Thymus (tissue), 11 donors: ENCODE data around the gene IGSF21. TPM values are rescaled to one million over a fixed set of nuclear protein-coding genes. Genes with fewer than 3 reads are reported as not detected.

ENCODE experiments used
- DNase-seq, 9 donors: peaks; one replicate each; pipeline ENCODE4 v3.0.0-alpha.2; 2013; ENCODE audit warnings: low spot score in 9 of 9, low read depth in 6 of 9, missing footprints in 1 of 9
- H3K27ac ChIP-seq, 2 donors: one replicate each; pipeline ENCODE4 v1.5.1; 2013; ENCODE audit warnings: control low read depth in 1 of 2, low read depth in 1 of 2, low read length in 1 of 2, mild to moderate bottlenecking in 1 of 2, moderate library complexity in 1 of 2
- H3K27me3 ChIP-seq, 2 donors: one replicate each; pipeline ENCODE4 v1.5.1; 2013; ENCODE audit warnings: low read length in 1 of 2; ENCODE audit not compliant: control insufficient read depth in 2 of 2, insufficient read depth in 1 of 2
- H3K36me3 ChIP-seq, 2 donors: one replicate each; pipeline ENCODE4 v1.5.1; 2013; ENCODE audit warnings: low read length in 1 of 2, mild to moderate bottlenecking in 1 of 2, moderate library complexity in 1 of 2; ENCODE audit not compliant: control insufficient read depth in 2 of 2, insufficient read depth in 2 of 2
- H3K4me1 ChIP-seq, 2 donors: one replicate each; pipeline ENCODE4 v1.5.1; 2013; ENCODE audit warnings: low read length in 2 of 2; ENCODE audit not compliant: control insufficient read depth in 2 of 2, insufficient read depth in 2 of 2
- H3K4me3 ChIP-seq, 2 donors: one replicate each; pipeline ENCODE4 v1.5.1; 2013; ENCODE audit warnings: low read length in 2 of 2, control low read depth in 1 of 2, mild to moderate bottlenecking in 1 of 2
- H3K9me3 ChIP-seq, 2 donors: one replicate each; pipeline ENCODE4 v1.5.1; 2013; ENCODE audit warnings: low read length in 1 of 2, mild to moderate bottlenecking in 1 of 2; ENCODE audit not compliant: control insufficient read depth in 2 of 2, insufficient read depth in 1 of 2
- WGBS: extraction: QIAGEN DNeasy Blood & Tissue Kit; methylation state at CpG from one replicate; pipeline ENCODE4 v1.1.7; 2013; 5-methylcytosine and 5-hydroxymethylcytosine counted together
- polyA plus RNA-seq: library from polyadenylated mRNA; stranded (reverse); fragments of 200-250 nt; gene quantifications from one replicate; pipeline ENCODE4 v1.2.3, GENCODE V29; 2013
- total RNA-seq: library from RNA; stranded (reverse); fragments of 120-200 nt; gene quantifications from one replicate; pipeline ENCODE4 v1.2.4, GENCODE V29; 2013
- donor health status: healthy.

IGSF21 gene
- total and polyA plus RNA-seq, 2 donors: 0.85 to 2.1 TPM

DNA sequence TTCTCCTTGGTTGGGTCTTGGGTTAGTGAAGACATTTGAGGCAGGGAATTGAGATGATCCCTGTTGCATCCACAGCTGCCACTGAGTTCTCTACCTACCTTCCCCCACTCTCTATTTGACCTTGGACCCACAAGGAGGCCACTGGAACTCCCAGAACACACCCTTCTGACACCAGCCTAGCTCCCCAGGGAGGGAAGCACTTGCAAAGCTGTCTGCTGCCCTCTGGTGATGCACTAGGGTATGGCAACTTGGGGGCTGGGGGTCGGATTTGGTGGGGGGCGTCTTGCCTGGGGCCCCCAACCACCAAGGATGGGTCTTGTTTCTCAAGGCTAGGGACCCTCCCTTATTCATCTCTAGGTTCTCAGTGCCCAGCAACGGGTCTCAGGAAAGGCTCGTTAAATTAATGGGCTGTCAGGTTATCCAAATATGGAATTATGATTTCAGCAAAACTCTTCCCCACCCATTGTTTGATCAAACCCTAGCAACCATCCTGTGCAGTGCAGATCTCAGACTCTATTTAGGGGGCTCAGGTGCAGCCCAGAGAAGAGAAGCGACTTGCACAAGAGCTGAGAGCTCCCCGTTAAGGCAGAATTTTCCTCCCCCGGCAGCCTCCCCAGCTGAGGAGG, 195.3 kb downstream of the IGSF21 start:
- H3K27me3 ChIP-seq: no peaks in the 10 kb centered on the region
- WGBS: 67% methylated on average over 7 of the region's 7 CpGs
- DNase-seq: no peak

DNA sequence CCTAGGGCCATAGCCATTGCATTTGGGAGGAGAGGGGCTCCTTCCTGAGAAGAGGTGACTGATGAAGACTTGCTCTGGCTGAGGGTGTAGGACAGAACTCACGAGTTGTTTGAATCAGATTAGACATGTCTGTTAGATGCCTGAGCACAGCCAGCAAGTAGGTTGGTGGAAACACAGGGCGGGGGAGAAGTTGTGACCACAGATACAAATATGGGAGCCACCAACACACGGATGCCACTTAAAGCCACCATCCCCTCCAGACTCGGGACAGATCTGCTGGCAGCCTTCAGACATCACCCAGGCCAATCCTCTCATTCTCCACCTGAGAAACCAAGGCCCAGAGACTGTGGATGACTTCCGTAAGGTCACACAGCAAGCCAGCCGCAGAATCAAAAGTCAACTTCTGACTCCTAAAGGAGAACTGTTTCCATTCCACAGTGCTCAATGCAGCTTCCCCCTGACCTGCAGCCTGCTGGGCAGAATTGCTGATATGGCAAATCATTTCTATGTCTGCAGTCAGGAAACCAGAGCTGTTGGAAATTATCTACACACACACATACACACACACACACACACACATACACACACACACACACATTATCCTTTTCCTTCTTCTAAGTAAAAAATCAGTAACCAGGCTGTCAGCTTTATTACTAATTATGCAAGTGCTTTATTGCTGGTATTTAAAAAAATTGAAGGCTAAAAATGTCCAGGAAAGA, 196.7 kb downstream of the IGSF21 start:
- Histone ChIP-seq H3K36me3 (no peaks in the 10 kb centered on the region), H3K4me3 (no peak overlapping the region), H3K27ac (no peak overlapping the region), H3K27me3 (no peaks in the 10 kb centered on the region), H3K9me3 (no peaks in the 10 kb centered on the region), H3K4me1 (no peaks in the 10 kb centered on the region)
- no peak for DNase-seq
- 84% methylated on average over 6 of the region's 6 CpGs for WGBS

More for the DNA sequence above, 195.3 kb downstream of the IGSF21 start:
- Histone ChIP-seq H3K4me1 (no peaks in the 10 kb centered on the region), H3K9me3 (no peaks in the 10 kb centered on the region), H3K36me3 (no peaks in the 10 kb centered on the region), H3K4me3 (no peak overlapping the region), H3K27ac (no peak overlapping the region)

DNA sequence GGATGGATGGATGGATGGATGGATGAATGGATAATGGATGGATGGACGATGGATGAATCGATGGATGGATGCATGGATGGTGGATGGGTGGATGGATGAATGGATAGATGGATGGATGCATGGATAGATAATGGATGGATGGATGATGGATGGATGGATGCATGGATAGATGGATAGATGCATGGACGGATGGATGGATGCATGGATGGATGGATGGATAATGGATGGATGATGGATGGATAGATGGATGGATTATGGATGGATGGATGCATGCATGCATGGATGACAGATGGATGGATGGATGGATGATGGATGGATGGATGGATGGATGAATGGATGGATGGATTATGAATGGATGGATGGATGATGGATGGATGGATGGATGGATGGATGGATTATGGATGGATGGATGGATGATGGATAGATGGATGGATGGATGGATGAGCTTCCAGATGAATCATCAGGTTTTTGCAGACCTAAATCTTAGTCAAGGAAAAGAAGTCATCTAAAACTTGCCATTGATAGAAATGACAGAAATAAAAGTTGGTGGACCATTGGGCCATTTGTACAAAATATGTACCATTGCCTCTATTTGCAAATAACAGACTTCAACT, 197.7 kb downstream of the IGSF21 start:
- no peak for DNase-seq
- H3K27ac ChIP-seq: no peak overlapping the region
- WGBS: 92% methylated on average over 3 of the region's 3 CpGs
- no peaks in the 10 kb centered on the region for H3K27me3 ChIP-seq
- H3K4me3 ChIP-seq: no peak overlapping the region
- no peaks in the 10 kb centered on the region for H3K4me1 ChIP-seq
- H3K9me3 ChIP-seq: no peaks in the 10 kb centered on the region
- H3K36me3 ChIP-seq: no peaks in the 10 kb centered on the region

DNA sequence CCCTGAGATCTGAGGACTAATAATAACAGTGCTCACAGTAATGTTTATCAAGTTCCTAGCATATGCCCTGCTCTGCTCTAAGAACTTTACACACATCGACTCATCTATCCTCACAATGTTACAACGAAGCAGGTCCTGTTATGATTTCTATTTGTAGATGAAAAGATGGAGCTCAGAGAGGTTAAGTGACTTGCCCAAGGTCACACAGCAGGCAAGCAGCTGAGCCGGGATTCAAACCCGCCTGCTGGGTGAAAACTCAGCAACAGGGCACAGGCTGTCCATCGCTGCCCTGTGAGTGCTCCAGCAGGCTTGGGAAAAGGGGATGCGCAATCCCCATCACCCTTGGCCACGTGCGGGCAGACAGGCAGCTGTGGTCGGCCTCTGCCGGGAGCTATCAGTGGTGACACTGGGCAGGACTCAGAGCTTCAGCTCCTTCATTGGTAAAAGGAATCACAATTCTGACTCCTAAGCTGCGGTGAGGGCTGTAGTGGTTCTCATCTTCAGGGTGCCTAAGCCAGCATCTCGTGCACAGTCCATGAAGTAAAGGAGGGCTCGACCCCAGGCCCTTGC, 199.8 kb downstream of the IGSF21 start:
- Histone ChIP-seq H3K27ac (no peak overlapping the region), H3K4me3 (no peak overlapping the region), H3K36me3 (no peaks in the 10 kb centered on the region), H3K9me3 (no peaks in the 10 kb centered on the region), H3K4me1 (no peaks in the 10 kb centered on the region), H3K27me3 (no peaks in the 10 kb centered on the region)
- WGBS: 87% methylated on average over 13 of the region's 13 CpGs
- no peak for DNase-seq

DNA sequence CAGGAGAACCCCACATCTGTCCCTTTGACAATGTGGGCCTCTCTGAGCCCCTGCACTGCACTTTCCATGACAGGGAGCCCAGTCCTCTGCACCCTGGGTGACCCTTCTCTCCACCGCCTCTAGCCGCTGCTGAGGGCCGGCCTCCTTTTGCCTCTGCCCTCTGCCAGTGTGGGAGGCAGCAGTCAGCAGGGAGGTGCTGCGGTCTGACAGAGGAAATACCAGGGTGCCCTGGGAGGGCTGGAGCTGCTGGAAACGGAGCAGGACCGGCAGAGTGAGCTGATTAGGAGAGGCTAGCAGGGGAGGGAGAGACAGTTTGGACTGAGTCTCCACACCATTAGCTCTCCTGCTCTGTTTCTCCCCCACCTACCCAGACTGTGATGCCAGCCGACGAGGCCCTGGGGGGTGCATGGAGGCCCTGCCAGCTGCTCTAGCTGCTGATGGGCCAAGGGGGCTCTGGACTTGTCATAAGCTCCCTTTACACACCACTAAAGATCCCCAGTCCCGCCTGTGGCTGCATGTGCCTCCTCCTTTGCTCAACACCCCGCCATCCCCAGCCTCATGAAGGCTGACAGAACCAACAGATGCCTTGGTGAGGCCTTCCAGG, 202.1 kb downstream of the IGSF21 start:
- H3K27ac ChIP-seq: no peak overlapping the region
- DNase-seq: no peak

DNA sequence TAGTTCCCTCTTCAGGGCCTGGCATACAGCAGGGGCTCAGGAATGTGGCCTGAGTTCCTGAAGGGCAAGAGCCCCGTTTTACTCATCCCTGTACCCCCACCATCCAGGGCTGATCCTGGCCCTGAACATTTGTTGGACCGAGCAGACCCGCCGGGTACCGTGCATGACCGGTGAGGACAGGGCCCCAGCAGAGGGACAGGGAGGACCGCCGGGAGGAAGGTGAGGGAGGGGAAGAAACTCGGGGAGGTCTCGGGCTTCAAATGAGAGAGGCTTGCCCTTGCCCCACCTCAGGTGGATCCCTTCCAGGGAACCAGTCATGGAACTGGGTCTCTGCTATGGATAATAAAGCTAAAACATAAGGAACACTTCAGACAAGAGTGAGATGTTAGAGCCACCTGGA, 205.4 kb downstream of the IGSF21 start:
- Histone ChIP-seq H3K27ac (no peak overlapping the region), H3K4me1 (no peaks in the 10 kb centered on the region), H3K27me3 (no peaks in the 10 kb centered on the region), H3K36me3 (no peaks in the 10 kb centered on the region), H3K9me3 (no peaks in the 10 kb centered on the region), H3K4me3 (no peak overlapping the region)
- WGBS: 89% methylated on average over 10 of the region's 10 CpGs
- no peak for DNase-seq

More for the DNA sequence above, 202.1 kb downstream of the IGSF21 start:
- Histone ChIP-seq H3K4me3 (no peak overlapping the region), H3K27me3 (no peaks in the 10 kb centered on the region), H3K4me1 (no peaks in the 10 kb centered on the region), H3K36me3 (no peaks in the 10 kb centered on the region), H3K9me3 (no peaks in the 10 kb centered on the region)
- WGBS: 76% methylated on average over 10 of the region's 10 CpGs

DNA sequence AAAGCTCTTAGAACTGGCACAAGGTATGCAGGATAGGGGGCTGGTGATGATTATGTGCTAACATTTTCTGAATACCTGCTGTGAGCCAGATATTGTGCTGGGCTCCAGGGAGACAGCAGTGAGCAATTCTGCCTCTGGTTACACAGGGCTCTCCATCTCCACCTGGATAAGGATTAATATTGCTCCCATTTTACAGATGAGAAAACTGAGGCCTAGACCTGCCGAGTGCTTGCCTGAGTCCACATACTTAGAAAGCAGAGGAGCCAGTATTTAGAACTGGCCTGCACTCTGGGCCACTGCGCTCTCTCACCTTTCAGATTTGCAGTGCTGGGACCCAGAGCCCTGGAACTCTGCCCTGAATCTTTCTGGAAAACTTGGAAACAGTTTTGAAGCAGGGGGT, 205.9 kb downstream of the IGSF21 start:
- Histone ChIP-seq H3K27me3 (no peaks in the 10 kb centered on the region), H3K9me3 (no peaks in the 10 kb centered on the region), H3K27ac (no peak overlapping the region), H3K4me1 (no peaks in the 10 kb centered on the region), H3K4me3 (no peak overlapping the region), H3K36me3 (no peaks in the 10 kb centered on the region)
- WGBS: 95% methylated on average over 2 of the region's 2 CpGs
- DNase-seq: no peak

DNA sequence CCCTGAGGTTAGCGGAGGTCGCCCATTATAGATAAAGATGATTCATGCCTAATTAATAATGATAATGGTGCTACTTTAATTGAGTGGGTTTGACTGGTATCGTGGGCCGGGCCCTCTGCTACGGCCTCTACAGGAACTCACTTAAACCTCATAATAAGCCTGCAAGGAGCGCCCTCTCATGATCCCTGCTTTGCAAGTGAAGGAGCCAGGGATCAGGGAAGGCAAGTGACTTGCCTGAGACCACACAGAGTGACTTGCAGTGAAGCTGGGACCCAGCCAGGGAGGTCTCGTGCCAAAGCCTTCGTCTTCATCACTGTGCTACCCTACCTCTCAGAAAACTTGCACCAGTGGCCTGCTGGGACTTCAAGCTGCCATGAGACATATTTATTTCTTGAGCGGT, 206.8 kb downstream of the IGSF21 start:
- DNase-seq: no peak
- H3K4me1 ChIP-seq: no peaks in the 10 kb centered on the region
- WGBS: 85% methylated on average over 9 of the region's 9 CpGs
- H3K36me3 ChIP-seq: no peaks in the 10 kb centered on the region
- no peaks in the 10 kb centered on the region for H3K9me3 ChIP-seq
- H3K27me3 ChIP-seq: no peaks in the 10 kb centered on the region
- no peak overlapping the region for H3K27ac ChIP-seq
- H3K4me3 ChIP-seq: no peak overlapping the region

DNA sequence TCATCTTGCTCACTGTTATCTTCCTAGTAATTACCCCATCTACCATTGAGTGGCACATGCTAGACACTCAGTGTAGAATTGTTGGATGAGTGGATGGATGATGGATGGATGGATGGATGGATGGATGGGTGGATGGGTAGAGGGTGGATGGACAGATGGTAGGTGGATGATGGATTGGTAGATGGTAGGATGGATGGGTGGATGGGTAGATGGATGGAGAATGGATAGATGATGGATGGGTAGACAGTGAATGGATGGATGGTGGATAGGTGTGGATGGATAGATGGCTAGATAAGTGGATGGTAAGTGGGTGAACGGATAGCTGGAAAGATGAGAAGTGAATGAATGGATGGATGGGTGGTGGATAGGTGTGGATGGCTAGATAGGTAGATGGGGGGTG, 207.9 kb downstream of the IGSF21 start:
- H3K27ac ChIP-seq: no peak overlapping the region
- 91% methylated on average over 1 of the region's 1 CpG for WGBS
- DNase-seq: no peak

More for the DNA sequence above, 207.9 kb downstream of the IGSF21 start:
- Histone ChIP-seq H3K9me3 (no peaks in the 10 kb centered on the region), H3K36me3 (no peaks in the 10 kb centered on the region), H3K27me3 (no peaks in the 10 kb centered on the region), H3K4me3 (no peak overlapping the region), H3K4me1 (no peaks in the 10 kb centered on the region)
